K562 treated with DMSO at 1 percent for 24 hours (cell line): ENCODE measurements around the gene CLIC2. TPM values are rescaled to one million over a fixed set of nuclear protein-coding genes. Genes with fewer than 3 reads are reported as not detected.

ENCODE experiments used
- total RNA-seq: library from RNA; unstranded; fragments of 300-600 nt; gene quantifications from 2 replicates; pipeline ENCODE4 v1.2.3, GENCODE V29; 2022; ENCODE audit warnings: low read depth; ENCODE audit not compliant: insufficient read depth

The CLIC2 gene
- 34.0 and 43.7 TPM in 2 replicates for total RNA-seq

DNA sequence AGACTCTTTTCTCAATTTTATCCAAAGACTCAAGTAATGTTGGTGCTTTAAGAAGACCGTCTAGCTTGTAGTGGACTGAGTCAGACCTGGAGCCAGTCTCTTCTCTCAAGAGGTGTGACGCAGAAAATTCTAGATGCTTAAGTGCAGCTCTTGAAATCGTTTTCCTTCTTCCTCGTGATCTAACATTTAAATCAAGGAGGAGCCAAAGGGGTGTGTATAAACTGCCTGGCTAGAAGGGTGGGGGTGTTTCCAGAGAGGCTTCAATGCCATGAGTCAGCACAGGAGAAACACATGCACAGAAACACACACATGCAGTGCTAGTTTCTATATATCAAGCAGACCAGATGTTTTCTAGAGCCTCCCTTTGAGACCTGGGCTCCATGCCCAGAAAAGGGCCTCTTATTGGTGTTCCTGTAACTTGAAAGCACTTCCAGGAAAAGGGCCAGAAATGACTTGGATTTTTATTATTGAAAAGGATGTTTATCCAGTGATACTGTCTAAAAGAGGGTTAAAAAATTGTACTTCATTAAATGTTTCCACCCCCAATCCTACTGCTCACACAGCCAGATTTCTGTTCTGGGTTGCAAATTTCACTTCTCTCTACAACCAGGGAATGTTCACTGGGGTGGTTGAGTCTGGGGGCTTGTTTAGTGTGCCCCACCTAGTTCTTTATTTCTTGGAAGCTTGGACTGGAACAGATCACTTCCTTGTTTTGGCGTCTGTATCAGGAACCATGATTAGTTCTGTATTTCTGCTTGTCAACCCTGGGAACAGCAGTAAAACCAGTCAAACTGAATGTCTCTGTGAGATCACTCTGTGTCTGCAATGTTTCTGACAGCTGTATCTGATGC, at the start of gene CLIC2:
Gene CLIC2 (minus strand): TSS at position 129 of the 851 bp plus-strand sequence. CDS start 187 bp downstream, outside the sequence.

DNA sequence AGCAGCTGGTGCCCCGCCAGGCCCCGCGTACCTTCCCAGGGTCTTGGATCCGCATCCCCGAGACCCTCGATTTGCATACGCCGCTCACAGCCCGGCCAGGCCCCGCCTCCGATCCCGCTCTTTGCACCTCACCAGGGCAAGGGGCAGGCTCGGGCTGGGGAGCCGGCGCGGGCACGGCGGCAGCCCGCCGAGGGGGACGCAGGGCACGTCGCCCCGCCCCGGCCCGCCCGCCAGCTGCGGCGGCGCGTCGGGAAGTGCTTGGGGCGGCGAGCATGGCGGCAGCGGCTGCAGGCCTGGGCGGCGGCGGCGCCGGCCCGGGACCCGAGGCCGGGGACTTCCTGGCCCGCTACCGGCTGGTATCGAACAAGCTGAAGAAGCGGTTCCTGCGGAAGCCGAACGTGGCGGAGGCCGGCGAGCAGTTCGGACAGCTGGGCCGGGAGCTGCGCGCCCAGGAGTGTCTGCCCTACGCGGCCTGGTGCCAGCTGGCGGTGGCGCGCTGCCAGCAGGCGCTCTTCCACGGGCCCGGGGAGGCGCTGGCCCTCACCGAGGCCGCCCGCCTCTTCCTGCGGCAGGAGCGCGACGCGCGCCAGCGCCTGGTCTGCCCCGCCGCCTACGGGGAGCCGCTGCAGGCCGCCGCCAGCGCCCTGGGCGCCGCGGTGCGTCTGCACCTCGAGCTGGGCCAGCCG, 47.6 kb upstream of the CLIC2 start, which contains the start of gene F8A2:
Gene F8A2 (plus strand): TSS at position 253 of the 686 bp plus-strand sequence. CDS start 20 bp downstream, at position 273.

DNA sequence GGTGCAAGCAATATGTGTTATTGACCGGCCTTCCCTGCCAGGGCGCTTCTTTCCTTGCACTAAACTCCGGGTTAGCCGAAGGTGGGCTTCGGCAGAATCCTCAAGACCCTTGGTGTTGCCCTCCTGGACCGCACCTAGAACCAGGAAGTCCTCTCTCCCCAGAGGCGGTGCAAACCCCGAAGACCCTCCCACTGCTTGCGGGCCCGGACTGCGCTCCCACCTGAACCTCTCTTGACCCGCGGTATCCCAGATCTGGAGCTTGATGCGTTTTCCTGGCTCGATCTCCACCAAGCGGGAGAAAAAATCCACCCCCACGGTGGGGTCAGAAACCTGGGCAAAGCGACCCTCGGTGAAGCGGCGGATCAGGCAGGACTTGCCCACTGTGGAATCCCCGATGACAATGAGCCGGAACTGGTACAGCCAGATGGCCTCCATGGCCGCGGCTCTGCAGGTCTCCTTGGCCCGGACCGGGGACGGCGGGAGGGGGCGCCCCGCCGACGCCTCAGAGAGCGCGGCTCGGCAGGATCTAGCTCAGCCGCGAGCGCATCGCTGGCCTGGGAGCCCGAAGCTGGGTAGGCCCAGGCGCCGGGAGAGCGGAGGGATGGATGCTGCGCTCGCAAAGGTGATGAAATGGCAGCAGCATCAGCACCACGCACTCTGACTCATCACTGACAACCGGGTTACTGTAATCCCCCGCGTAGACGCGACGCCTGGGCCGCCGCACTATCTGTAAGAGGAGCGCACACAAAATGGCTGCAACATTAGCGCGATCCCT, 70.4 kb downstream of the CLIC2 start, which contains the start of gene RAB39B:
Gene RAB39B (minus strand): TSS at position 638 of the 775 bp plus-strand sequence. CDS start 203 bp downstream, at position 435.

Other genes with a start within 250 kb of the CLIC2 start
- 53.0 and 69.4 TPM in 2 replicates for gene VBP1, start 118.2 kb downstream of the CLIC2 start, total RNA-seq
- not detected in 2 replicates for gene RAB39B, start 70.1 kb downstream of the CLIC2 start, total RNA-seq
- gene F8A2, start 47.5 kb upstream of the CLIC2 start, total RNA-seq, result not detected in 2 replicates
- gene F8A3, start 124.0 kb upstream of the CLIC2 start, total RNA-seq, result not detected in 2 replicates